Right lobe of liver (tissue), 6 donors: ENCODE results near the gene ITGA2. TPM values are rescaled to one million over a fixed set of nuclear protein-coding genes. Genes with fewer than 3 reads are reported as not detected.
A peak's percentile ranks its signal among the peaks of the same experiment; 100 is the strongest.

Experiments
- ATAC-seq, 4 donors: fragments of 200-7000 bp; cut with Tn5 transposase; one replicate each; pipeline ENCODE4 v1.9.1; 2020; ENCODE audit warnings: mild to moderate bottlenecking in 4 of 4, moderate library complexity in 4 of 4
- DNase-seq, 3 donors: peaks; one replicate each; pipeline ENCODE4 v3.0.0-alpha.2; 2020
- H3K27ac ChIP-seq, 3 donors: fragments of 200-600 bp; one replicate each; pipeline ENCODE4 v1.8.0; 2022
- H3K27me3 ChIP-seq, 2 donors: fragments of 200-600 bp; one replicate each; pipeline ENCODE4 v1.8.0; 2022
- H3K36me3 ChIP-seq, 4 donors: fragments of 200-600 bp; sonication (generic) in 1 of 4; one replicate each; pipeline versions ENCODE4 v1.5.1 to v1.8.0; 2017 to 2022; ENCODE audit warnings: control low read depth in 1 of 4
- H3K4me1 ChIP-seq, 4 donors: fragments of 200-600 bp; sonication (generic) in 1 of 4; one replicate each; pipeline versions ENCODE4 v1.5.1 to v1.8.0; 2017 to 2022; ENCODE audit warnings: control low read depth in 1 of 4
- H3K4me3 ChIP-seq, 3 donors: fragments of 200-600 bp; one replicate each; pipeline ENCODE4 v1.8.0; 2022
- H3K9me3 ChIP-seq, 4 donors: fragments of 200-600 bp; sonication (generic) in 1 of 4; one replicate each; pipeline versions ENCODE4 v1.5.1 to v1.8.0; 2017 to 2022; ENCODE audit warnings: control low read depth in 1 of 4
- CTCF ChIP-seq, 4 donors: fragments of 200-600 bp in 3 of 4; fragments of 450-650 bp in 1 of 4; IDR thresholded peaks; one replicate each; pipeline versions ENCODE4 v1.5.1 to v1.8.0; 2016 to 2022; ENCODE audit warnings: antibody characterized with exemption in 4 of 4, mild to moderate bottlenecking in 2 of 4
- POLR2A ChIP-seq: fragments of 450-650 bp; IDR thresholded peaks from one replicate; pipeline ENCODE4 v1.6.1; 2017; ENCODE audit warnings: antibody characterized with exemption, mild to moderate bottlenecking
- WGBS: methylation state at CpG from one replicate; pipeline ENCODE4 v1.1.6; 2018; ENCODE audit warnings: low coverage, low lambda C conversion rate; ENCODE audit not compliant: insufficient coverage; ENCODE audit errors: missing lambda C conversion rate; 5-methylcytosine and 5-hydroxymethylcytosine counted together
- intact Hi-C, 2 donors: fragments of 100-400 bp; cut with DNase I; formaldehyde crosslinking; loops; one replicate each; pipeline versions ENCODE4 v1.11.2 to v1.14.1; 2022
- total RNA-seq, 6 experiments: library from RNA; depleted of rRNA in 2 of 6; stranded (reverse); fragments of >200 nt in 2 of 6; fragmentation: NEBNext Ultra II Directional in 3 of 6; extraction: Animal tissue kit (Norgen Biotek cat#: 25700) in 3 of 6; gene quantifications; one replicate each; pipeline versions ENCODE4 v1.1.0 to v1.2.4, GENCODE V29; 2016 to 2023
- donor health status: DM: no; HTN: yes; CAD: no.
- donor health status: DM: no; HTN: no; CAD: no.
- donor health status: DM: no; HTN: no; CAD: no.
- donor health status: DM: no; HTN: yes; CAD: no.
- donor health status: DM: no; HTN: yes; CAD: no.

The ITGA2 gene
- total RNA-seq, 6 experiments from 2014 or later, result 0.11 to 1.6 (median 0.40) TPM

- DNase-seq (no peak), ATAC-seq (peak in 3 of 4 donors; percentile 37 to 65 (median 43))
- TF ChIP-seq POLR2A, result no peak
- TF ChIP-seq CTCF (IDR thresholded peaks at IDR 0.05), result no peak
- 8% methylated on average over 1 of the region's 1 CpG for WGBS
- Histone ChIP-seq H3K4me3 (no peak overlapping the region), H3K27ac (no peak overlapping the region), H3K9me3 (no peaks in the 10 kb centered on the region), H3K4me1 (peaks cover 0 to 9% (median 2%) of the 10 kb centered on the region in 4 donors), H3K27me3 (no peaks in the 10 kb centered on the region), H3K36me3 (no peaks in the 10 kb centered on the region)
- intact Hi-C loops, result no loop called here
Measured at GRCh38 chr5:53116597-53116996, 127.4 kb downstream of the ITGA2 start.

GRCh38 chr5:53118879-53119278 is 129.7 kb downstream of the ITGA2 start:
- ATAC-seq (no peak), DNase-seq (no peak)
- H3K4me1 ChIP-seq, result peaks cover 0 to 3% (median 0%) of the 10 kb centered on the region in 4 donors
- no peak overlapping the region for H3K4me3 ChIP-seq
- intact Hi-C loops, result no loop called here
- no peaks in the 10 kb centered on the region for H3K36me3 ChIP-seq
- H3K27me3 ChIP-seq, result no peaks in the 10 kb centered on the region
- 69% methylated on average over 5 of the region's 5 CpGs for WGBS
- no peak for TF ChIP-seq POLR2A
- no peak for TF ChIP-seq CTCF (IDR thresholded peaks at IDR 0.05)
- H3K9me3 ChIP-seq, result no peaks in the 10 kb centered on the region
- H3K27ac ChIP-seq, result no peak overlapping the region

GRCh38 chr5:53120165-53120564 is 131.0 kb downstream of the ITGA2 start:
- H3K27me3 ChIP-seq, result no peaks in the 10 kb centered on the region
- H3K36me3 ChIP-seq, result no peaks in the 10 kb centered on the region
- intact Hi-C loops, result no loop called here
- no peaks in the 10 kb centered on the region for H3K4me1 ChIP-seq
- H3K27ac ChIP-seq, result no peak overlapping the region
- WGBS, result 100% methylated on average over 1 of the region's 1 CpG
- no peaks in the 10 kb centered on the region for H3K9me3 ChIP-seq
- TF ChIP-seq POLR2A (no peak), CTCF (IDR thresholded peaks at IDR 0.05) (no peak)
- ATAC-seq (no peak), DNase-seq (no peak)
- H3K4me3 ChIP-seq, result no peak overlapping the region

- Histone ChIP-seq H3K4me1 (no peaks in the 10 kb centered on the region), H3K36me3 (no peaks in the 10 kb centered on the region), H3K9me3 (no peaks in the 10 kb centered on the region), H3K4me3 (no peak overlapping the region), H3K27me3 (no peaks in the 10 kb centered on the region), H3K27ac (no peak overlapping the region)
- intact Hi-C loops, result no loop called here
- TF ChIP-seq CTCF (IDR thresholded peaks at IDR 0.05) (peak in 3 of 4 donors; percentile 21 to 39 (median 33)), POLR2A (no peak)
- DNase-seq (no peak), ATAC-seq (peak in 1 of 4 donors; percentile 30)
Measured at GRCh38 chr5:53123702-53124101, 134.6 kb downstream of the ITGA2 start.

- 76% methylated on average over 3 of the region's 3 CpGs for whole genome bisulfite sequencing
- ATAC-seq (no peak), DNase-seq (no peak)
- Histone ChIP-seq H3K36me3 (no peaks in the 10 kb centered on the region), H3K4me3 (no peak overlapping the region), H3K9me3 (no peaks in the 10 kb centered on the region), H3K27me3 (no peaks in the 10 kb centered on the region), H3K4me1 (no peaks in the 10 kb centered on the region), H3K27ac (no peak overlapping the region)
- TF ChIP-seq CTCF (IDR thresholded peaks at IDR 0.05), result no peak
- TF ChIP-seq POLR2A, result no peak
- intact Hi-C loops, result no loop called here
Measured at GRCh38 chr5:53126521-53126920, 137.4 kb downstream of the ITGA2 start.
